T47D (cell line): Measurements from ENCODE around the gene SGMS1.
"Not testable (repeated sequence)": the region's sequence is repeated elsewhere in the genome, so short reads cannot be mapped to it uniquely, and the experiment has no call there.

ENCODE experiments used
- DNase-seq, 2 experiments: peaks; one replicate each; pipeline versions ENCODE4 v3.0.0 to v3.0.0-alpha.2; 2011 to 2012; ENCODE audit warnings: low read depth in 1 of 2, low spot score in 1 of 2
- JUND ChIP-seq: IDR thresholded peaks from 2 replicates; pipeline ENCODE4 v1.6.1; 2012; ENCODE audit warnings: low read depth
- in situ Hi-C: cut with HindIII; loops from 2 replicates; pipeline ENCODE4 v1.10.0; 2016; ENCODE audit warnings: low sequenced_read_pairs, low pct_unique_long_range_greater_than_20kb

SGMS1 gene

DNA sequence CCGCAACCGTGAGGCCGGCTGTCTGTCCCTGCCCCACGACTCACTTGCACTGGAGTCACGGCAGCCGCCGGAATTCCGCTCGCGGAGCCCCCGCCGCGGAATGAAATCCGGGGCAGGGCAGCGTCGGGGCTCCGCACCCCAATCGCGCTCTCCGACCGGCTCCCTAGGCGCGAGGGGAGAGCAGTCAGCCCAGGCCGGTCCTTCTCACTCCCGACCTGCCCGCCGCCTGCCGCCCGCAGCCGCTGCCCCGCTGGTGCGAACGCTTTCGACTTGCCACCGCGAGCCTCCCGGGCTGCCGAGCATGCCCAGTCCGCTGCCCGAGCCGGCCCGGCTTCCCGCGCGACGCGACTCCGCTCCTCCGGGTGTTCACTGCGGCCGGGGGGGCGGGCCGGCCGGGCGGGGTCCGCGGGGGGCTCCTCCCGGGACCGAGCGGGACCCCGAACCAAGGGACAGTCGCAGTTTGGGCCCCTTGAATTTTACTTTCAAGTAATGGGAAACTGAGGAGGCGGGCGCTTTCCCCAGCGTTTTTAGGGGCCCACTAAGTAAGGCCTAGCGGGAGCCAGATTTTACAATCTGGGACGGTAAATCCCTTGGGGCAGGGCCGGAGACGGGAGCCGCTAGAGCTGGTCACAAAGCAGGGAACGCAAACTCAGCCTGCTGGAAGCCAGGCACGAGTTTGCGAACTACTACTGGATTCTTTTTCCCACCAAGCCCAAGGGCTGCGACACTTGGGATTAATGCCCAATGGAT is at the start of gene SGMS1:
SGMS1 (minus strand) TSS at position 294 of the 750 bp plus-strand sequence. CDS start 279,842 bp downstream, outside the sequence.
- in situ Hi-C loops, result no loop called here
- DNase-seq, result peak; percentile 92 to 97
- 0 out of 2 replicates have a peak, but pooled peaks have one; percentile 26 for TF ChIP-seq JUND

DNA sequence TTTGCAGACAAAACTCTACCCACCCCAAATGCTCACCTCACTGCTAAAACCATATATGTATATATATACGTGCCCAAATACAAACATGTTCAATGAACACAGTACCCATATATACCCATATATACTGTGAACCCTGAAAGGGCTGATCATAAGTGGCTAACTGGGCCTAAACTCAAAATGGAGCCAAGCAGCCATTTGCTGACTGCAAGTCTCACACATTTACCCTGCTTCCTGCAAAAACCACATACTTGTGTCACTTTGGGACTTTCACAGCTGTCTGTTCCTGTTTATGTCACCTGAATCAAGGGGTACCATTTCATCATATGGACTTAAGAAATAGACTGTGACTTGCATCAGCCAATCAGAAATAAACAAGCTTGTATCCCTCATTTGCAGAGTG is 48.4 kb upstream of the SGMS1 start:
- DNase-seq, result not testable (repeated sequence)

DNA sequence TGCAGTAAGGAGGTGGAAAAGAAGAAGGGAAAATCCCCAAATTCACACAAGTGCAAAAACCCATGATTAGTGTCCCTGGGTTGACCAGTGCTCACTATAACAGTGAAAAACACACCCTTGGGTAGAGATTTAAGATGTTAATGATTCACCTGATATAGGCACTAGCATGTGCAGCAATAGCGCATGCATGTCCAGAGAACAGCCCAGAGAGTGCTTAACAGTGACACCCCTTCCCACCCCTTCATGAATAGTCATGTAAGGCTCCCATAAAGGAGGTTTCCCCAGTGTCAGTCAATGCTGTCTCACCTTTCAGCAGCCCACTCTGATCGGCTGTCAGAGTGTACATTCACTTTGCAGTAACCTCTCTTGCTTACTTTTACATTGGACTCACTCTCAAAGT is 47.9 kb upstream of the SGMS1 start:
- DNase-seq, in situ Hi-C loops: not testable (repeated sequence)

More for the DNA sequence above, 48.4 kb upstream of the SGMS1 start:
- in situ Hi-C loops, result not testable (repeated sequence)

DNA sequence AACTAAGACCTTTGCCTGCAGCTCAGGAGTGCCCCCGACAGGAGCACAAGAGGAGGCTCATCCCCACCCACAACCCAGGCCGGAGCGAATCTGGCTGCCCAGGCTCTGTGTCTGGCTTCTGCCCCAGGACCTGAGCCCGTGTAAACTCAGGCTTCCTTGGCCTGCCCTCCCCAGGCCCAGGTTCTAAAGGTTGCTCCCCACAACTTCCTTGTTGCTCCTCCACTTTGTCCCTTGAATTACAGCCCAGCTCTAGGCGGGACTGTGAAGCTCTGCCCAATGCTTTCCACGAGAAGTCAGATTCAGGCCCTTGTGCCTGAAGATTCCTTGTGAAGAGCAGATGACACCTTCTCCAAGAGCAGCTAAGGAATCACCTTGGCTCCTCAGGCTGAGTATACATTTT is 46.2 kb upstream of the SGMS1 start:
- DNase-seq, in situ Hi-C loops: not testable (repeated sequence)

DNA sequence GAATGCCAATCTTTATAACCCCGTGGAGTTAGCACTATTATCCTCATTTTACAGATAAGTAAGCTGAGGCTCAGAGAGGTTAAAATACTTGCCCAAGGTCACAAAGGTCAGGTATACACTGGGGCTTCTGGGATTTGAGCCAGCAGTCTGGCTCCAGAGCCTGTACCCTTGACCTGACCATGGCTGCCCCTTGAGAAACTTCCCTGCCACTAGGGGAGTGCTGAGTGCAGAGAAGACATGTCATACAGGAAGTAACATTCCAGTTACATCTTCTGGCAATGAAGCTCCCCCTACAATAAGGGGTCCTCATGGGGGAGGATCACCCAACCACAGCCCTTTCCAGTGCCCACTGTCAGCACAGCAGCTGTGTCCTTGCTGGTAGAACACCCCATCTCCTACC is 43.6 kb upstream of the SGMS1 start:
- DNase-seq, in situ Hi-C loops: not testable (repeated sequence)

DNA sequence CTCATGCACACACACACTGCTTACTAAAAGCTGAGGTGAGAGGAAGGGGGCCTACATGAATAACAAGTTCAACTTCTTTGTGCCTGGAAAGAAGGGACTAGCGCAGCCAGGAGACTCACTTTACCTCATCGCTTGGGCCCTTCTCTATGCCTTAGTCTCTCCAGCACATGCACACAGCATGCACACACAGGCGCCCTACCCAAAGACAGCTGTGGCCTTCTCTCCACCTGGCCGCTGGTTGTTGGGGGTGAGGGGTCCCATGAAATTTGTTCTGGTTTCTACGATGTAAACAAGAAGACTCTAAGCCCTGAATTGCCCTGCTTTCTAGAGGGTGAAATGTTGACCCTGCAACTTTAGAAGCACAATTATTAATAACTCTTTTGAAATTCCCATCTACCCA is 38.7 kb upstream of the SGMS1 start:
- in situ Hi-C loops, DNase-seq: not testable (repeated sequence)

DNA sequence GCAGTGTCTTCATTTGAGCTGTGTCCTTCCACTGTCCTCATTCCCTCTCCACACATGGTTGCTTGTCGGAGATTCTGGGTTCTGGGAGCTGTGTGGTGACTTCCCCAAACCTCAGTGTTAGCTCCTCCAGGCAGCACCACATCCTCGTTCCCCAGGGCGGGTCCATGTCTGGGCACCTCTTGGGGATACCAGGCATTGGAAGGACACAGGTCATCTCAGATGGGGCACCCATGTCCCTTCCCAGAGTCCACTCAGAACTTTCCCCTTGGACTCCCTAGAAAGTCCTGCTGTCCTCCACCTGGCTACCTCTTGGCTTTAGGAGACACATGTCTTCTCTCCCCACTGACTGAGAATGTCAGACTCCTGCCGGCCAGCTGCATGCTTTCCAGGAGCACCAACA is 37.8 kb upstream of the SGMS1 start:
- DNase-seq, in situ Hi-C loops: not testable (repeated sequence)

DNA sequence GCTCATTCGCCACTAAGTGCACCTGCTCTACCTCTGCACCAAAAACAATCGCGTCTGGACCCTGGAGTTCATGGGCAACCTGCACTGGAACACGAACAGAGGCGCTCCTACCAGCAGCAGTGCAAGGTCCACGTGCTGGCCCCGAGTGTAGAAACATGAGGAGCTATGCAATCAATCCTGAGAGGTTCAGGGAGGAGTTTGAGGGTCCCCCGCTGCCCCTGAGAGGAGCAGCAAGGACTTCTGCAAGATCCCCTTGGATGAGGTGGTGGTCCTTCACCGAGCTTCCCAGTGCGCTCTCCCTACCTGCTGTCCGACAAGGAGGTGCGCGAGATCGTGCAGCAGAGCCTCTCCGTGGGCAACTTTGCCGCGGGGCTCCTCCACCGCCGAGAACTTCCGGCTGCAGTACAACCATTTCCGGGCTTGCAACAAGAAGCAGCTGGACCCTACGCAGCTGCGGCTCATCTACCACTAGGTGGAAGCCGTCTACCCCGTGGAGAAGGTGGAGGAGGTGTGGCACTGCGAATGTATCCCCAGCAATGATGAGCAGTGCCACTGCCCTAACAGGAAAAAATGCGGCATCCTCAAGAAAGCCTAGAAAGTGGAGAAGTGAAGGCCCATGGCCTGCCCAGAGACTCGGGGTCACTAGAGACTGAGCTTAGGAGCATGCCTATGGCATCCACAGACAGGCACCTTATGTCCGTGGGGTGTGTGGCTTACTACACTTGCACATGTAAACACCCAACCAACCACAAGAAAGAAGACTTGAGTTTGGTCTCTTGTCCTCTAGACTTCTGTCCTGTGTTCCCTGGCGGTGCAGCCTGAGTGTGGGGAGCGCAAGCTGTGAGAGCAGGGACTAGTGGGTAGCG is 36.3 kb upstream of the SGMS1 start:
- in situ Hi-C loops, result not testable (repeated sequence)
- DNase-seq, result peak; percentile 35 to 61

DNA sequence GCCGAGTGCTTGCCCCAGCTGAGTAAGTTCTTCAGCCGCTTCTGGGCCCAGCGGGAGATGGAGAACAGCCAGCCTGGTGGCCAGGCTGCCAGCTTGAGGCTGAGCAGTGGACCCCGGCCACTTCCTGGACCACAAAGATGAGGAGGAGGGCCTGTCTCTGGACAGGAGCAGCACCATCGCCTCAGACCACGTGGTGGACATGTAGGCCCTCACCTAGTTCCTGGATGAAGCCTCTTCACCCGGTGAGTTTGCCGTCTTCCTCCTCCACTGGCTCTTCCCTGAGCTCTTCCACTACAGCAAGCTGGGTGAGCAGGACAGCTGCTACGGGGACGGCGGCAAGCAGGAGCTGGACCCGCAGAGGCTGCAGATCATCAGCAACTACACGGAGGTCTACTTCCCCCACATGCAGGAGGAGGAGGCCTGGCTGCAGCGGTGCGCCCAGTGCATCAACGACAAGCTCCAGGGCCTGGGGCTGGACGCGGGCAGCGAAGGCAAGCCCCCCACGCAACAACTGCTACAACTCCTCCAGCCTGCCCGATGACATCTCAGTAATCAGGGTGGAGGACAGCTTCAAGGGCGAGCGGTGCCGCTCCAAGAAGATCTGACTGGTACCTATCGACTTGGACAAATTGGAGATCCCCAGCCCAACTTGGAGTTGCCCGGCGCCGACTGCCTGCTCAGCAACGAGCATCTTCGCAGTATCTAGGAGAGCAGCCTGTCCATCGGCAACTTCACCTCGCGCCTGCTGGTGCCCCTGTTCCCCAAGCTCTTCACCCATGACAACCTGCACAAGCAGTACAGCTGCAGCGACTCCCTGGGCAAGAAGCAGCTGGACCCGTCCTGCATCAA is 35.5 kb upstream of the SGMS1 start:
- DNase-seq, in situ Hi-C loops: not testable (repeated sequence)

DNA sequence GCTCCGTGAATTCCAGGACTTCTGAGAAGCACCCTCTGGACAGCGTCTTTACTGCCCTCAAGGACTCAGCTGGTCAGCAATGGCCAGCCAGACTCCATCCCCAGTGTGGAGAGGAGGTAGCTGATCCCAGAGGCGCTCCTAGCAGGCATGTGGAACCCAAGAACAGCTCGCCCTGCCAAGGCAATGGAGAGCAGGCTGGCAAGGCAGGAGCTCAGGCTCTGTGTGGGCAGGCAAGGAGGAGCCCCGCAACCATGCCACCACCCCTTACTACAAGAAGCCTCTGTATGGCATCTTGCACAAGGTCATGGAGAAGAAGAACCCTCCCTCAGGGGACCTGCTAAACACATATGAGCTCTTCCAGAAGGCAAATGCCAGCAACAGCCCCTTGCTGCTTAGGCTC is 34.4 kb upstream of the SGMS1 start:
- no peak for DNase-seq
- TF ChIP-seq JUND, result no peak
- in situ Hi-C loops, result no loop called here

DNA sequence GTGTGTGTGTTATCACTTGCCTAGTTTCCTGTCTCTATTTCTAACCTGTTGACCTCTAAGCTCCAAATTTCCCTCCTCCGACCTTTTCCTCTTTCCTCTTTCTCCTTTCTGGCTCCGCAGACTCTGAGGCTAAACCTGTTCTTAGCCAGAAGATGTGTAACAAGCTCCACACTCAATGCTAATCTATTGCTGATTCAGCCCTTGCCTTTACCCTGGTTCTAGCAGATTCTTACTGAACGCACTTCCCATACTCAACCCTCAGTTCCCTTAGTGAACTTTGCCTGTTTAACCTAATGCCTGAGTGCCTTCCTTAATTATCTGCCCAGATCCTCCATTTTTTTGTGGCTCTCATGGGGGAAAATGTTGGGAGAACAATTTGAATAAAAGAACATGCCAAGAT is 30.0 kb upstream of the SGMS1 start:
- DNase-seq, result no peak
- in situ Hi-C loops, result no loop called here
- no peak for TF ChIP-seq JUND

DNA sequence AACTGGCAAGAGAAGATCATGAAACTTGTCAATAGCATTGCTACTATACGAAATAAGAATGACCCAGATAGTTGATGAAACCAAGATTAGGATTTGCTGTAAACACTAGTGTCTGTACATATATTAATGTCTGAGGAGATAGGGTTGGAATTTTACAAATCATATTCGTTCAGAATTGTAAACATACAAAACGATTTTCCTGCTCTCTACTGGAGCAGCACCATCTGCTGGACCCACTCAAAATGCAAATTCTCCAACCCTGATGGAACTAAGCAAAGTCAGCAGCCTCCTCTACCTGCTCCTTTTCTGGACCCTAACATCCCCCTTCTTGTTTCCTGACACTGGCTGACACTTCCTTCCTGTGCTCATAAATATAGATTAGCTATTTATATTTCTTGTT is 29.4 kb upstream of the SGMS1 start:
- DNase-seq, result peak; percentile 38 to 61
- TF ChIP-seq JUND, result no peak
- in situ Hi-C loops, result no loop called here

DNA sequence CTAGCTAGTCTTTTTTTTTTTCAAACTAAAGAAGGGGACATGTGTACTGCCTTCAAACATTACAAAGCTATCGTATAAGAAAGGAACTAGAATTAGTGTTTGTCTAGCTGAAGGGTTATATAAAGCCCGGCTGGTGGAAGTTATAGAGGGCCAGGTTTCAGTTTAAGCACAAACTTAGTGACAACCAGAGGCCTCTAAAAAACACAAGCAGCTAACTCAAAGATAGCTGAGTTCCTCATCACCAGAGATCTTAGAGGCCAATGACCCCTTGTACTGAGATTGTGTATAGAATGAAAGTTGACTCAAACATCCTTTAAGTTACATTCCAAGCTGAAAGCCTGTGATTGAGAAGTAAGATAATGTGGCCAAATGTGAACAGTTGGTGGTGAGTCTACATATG is 28.1 kb upstream of the SGMS1 start:
- no peak for TF ChIP-seq JUND
- in situ Hi-C loops, result no loop called here
- DNase-seq, result no peak
